ENCODE measurements around the gene PLEKHG3.

The PLEKHG3 gene

DNA sequence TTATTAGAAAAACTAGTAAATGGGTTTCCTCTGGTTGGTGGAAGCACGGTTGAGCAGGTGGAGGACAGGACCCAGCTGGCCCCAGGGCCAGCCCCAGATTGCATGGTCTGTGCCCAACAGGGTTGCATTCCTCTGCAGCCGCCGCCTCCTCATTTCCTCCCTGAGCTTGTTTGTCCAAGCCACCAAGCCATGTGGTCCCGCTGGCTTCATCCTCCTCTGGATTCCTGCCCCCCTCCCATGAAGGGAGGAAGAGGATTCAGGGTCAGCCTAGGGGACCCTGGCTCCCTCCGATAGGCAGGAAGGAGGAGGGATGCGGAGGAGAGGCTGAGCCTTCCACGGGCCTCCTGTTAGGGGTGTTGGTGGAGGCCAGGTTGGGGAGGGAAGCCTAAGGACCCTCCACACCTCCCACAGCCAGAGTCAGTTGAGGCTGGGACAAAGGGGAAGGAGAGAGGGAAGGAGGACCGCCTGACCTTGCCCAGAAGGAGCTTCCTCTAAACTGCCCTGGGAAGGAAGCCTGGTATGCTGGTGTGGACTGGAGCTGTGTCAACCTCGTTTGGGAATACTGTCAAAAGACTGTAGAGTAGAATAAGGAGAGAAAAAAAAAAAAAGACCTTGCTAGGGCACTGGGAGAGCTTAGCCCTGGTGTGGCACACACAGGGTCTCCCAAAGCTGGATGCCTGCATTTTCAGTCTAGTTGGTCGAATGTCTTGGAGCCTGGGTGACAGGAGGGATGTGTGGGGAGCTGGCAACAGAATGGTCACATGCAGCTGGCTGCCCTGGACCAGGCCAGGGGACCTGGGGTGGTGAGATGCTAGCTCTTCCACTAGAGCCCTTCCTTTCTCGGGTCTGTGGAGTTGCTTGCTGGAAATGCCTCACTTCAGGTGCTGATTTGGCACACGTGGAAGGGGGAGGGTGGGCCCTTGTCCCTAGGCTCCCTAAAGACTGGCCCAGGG lies 42.4 kb downstream of the PLEKHG3 start:
- DNase-seq (ENCODE audit: low read depth), result no peak

GRCh38 chr14:64747327-64747726 lies 43.1 kb downstream of the PLEKHG3 start:
- no peak for DNase-seq (ENCODE audit: low read depth)

- no peak for DNase-seq (ENCODE audit: low read depth)
These were observed 44.3 kb downstream of the PLEKHG3 start for GRCh38 chr14:64748521-64748920.

DNA sequence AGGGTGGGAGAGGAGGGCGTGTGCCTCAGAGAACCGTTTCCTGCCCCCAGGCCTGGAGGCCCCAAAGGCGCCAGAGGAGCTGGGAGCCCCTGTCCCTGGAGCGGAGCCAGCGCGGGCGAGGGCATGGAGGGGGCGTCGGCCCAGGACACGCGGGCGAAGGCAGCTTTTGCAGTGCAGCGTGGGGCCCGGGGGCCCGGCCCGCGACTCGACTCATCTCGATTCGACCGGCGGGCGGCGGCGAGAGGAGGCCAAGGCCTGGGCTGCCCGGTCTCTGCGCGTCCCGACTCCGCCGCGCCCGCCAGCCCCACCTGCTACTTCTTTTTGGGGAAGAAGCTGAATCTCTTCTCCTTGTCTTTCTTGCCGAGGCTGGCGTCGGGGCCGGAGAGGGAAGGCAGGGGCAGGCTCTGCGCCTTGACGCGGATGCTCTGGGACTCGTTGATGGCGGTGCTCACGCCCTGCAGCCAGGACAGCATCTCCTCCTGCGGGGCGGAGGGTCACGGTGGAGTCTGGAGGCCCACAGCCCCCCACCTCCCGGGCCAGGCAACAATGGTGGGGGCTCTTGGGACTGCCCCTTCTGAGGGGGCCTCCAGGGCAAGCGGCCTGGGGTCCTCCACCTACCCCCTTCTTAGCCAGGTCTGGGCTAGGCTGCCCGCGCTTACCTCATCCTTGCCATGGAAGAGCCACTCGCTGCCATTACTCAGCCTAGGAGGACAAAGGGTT lies 44.9 kb downstream of the PLEKHG3 start:
- no peak for DNase-seq (ENCODE audit: low read depth)

DNA sequence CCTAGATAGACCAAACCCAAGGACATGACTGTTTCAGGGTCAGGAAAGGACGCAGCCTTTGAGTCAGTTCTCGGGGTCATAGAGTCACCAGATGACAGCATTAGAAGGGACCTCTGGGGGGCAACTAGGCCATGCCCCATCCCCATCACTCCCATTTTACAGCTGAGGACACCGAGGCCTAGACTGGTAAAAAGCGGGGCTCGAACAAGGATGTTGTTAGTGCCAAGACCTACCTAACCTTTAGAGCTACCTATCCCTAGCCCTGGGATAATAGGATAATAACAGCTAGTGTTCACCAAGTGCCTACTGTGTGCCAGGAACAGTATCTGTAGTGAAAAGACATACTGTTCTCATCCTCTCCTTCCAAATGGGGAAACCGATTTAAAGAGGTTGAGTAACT lies 48.7 kb downstream of the PLEKHG3 start:
- DNase-seq (ENCODE audit: low read depth), result no peak

DNA sequence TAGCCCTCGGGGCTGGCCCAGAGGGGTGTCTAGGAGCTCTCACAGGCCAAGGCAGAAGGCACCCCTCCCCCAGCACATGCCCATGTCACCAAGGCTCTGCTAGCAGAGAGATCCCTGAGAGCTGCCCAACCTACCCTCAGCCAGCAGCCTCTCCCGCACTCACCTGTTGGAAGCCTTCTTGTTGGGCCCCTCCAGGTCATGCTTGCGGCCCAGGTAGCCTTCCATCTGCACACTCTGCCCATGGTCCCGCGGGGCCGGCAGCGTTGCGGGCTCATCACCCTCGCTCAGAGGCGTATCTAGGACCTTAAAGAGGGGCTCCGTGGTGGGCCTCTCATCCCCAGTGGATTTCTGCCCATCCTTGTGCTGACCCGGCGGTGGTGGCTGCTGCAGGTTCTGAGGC lies 49.1 kb downstream of the PLEKHG3 start:
- no peak for DNase-seq (ENCODE audit: low read depth)

GRCh38 chr14:64753999-64754398 lies 49.8 kb downstream of the PLEKHG3 start:
- no peak for DNase-seq (ENCODE audit: low read depth)

DNA sequence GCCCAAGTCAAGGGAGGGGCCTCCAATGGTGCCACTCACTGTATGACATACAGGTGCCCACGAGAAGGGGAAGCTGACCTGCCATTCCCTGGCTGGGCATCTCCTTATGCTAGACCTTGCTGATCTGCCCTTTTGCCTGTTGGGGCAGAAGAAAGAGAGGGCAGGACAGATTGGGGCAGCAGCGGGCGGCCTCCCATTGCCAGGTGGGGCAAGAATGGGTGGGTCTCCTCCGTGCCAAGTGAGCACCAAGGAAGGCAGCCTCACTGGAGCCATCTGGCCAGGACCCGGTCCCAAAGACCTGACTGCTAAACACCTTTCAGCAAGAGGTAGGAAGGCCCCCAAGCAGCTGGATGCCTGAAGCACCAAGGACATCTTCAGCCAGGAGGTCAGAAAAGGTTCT lies 50.5 kb downstream of the PLEKHG3 start:
- no peak for DNase-seq (ENCODE audit: low read depth)

DNA sequence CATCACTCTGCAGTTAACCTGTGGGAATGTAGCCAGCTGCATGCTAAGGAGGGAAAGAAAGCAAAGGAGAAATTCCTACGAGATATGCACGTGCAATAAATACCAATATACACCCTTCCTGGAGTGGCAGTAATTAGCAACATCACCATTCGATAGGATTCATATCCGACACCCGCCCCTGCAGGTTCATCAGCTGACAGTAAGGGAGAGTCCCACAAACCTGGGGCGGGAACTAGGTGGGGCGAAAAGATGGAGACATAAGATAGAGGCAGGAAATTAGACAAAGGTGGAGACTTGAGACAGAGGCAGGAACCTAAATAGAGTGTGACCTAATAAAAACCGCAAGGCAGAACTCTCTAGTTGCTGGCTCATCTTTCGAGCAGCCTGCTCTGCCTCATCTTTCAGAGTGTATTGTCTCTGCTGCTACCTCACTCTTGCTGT lies 51.6 kb downstream of the PLEKHG3 start:
- no peak for DNase-seq (ENCODE audit: low read depth)

- no peak for DNase-seq (ENCODE audit: low read depth)
These were observed 52.5 kb downstream of the PLEKHG3 start for GRCh38 chr14:64756712-64757111.

GRCh38 chr14:64757601-64758000 lies 53.4 kb downstream of the PLEKHG3 start:
- no peak for DNase-seq (ENCODE audit: low read depth)

- DNase-seq (ENCODE audit: low read depth), result no peak
These were observed 53.8 kb downstream of the PLEKHG3 start for GRCh38 chr14:64758025-64758521.

GRCh38 chr14:64758691-64759554 lies 54.7 kb downstream of the PLEKHG3 start:
- peak; percentile 79 for DNase-seq (ENCODE audit: low read depth)

DNA sequence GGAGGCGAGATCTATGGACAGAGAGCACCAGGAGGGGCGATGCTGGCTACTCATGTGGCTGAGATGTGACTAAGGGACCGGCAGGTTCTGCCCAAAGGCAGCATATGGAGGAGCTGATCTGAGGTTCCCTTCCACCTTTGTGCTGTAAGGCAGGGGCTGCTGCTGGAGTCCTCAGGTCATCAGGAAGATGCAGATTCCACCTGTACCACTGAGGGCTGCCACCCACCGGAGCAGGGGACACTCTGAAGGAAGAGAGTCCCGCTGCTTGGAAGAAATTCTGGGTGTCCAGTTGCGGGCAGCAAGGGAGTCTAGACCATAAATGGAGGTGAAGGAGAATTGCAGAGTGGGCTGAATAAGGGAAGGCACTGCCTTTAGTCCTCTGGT lies 55.3 kb downstream of the PLEKHG3 start:
- no peak for DNase-seq (ENCODE audit: low read depth)

GRCh38 chr14:64760146-64760755 lies 56.0 kb downstream of the PLEKHG3 start:
- DNase-seq (ENCODE audit: low read depth), result peak; percentile 6

DNA sequence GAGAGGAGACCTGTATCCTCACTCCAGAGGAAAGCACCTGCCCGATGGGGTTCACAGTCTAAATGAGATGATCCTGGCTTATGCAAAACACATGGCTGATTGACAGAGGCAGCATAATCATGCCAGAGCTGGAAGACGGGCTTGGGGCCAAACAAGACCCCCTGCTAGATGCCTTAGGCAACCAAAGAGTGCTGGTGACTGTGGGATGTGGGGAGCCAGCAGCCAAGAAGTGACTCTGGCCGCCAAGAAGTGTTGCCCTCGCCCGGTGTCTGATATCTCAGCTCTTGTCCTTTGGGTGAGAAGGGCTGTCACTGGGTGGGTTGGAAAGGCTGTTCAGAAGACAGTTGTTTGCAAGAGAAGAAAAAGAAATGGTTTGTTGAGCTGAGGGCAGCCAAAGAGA lies 56.7 kb downstream of the PLEKHG3 start:
- no peak for DNase-seq (ENCODE audit: low read depth)

- DNase-seq (ENCODE audit: low read depth), result no peak
These were observed 57.3 kb downstream of the PLEKHG3 start for GRCh38 chr14:64761441-64762043.

GRCh38 chr14:64762044-64763034 lies 58.1 kb downstream of the PLEKHG3 start:
- peak; percentile 68 for DNase-seq (ENCODE audit: low read depth)

DNA sequence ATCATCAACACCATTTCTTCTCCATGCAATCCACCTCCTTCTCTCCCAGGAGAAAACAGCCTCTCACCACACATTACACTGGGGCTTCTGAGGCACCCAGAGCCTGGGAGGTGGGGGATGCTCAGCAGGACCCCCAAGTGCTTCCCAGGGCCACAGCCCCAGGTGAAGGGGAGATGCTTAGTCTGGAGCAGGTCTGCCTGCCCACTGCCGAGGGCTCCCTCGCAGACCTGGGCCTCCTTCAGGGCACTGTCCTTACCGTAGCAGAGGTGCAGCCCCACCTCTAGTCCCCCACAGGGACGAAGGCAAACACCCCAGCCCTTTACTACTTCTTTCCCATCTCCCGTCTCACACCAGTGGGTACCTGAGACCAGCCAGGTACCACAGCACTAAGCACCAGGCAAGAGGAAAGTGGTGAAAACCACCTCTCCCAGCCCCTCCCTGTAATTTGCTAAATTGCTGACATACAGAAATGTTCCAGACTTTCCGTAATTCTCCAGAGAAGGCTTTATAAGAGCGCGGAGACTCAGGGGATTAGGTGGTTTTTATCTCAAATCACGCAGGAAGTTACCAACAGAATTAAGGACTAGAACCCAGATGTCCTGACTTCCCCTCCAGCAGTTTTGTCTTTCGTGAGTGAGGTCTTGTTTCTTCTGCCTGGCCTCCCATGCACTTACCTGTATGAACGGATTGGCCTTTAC lies 59.0 kb downstream of the PLEKHG3 start:
- no peak for DNase-seq (ENCODE audit: low read depth)
